ENCODE measurements around the gene SEH1L.
"Not testable (repeated sequence)": the region's sequence is repeated elsewhere in the genome, so short reads cannot be mapped to it uniquely, and the experiment has no call there.

Gene SEH1L

GRCh38 chr18:12947285-12948049 lies at the start of gene SEH1L:
SEH1L (plus strand) TSS chr18:12948011; CDS start chr18:12948122, 111 bp downstream.
- DNase-seq = peak; percentile 98

- not testable (repeated sequence) for DNase-seq
Observed at GRCh38 chr18:12901208-12901607, 46.6 kb upstream of the SEH1L start.

GRCh38 chr18:12904012-12904516 lies 43.7 kb upstream of the SEH1L start:
- DNase-seq = no peak

GRCh38 chr18:12906119-12906518 lies 41.7 kb upstream of the SEH1L start:
- no peak for DNase-seq

- no peak for DNase-seq
Observed at GRCh38 chr18:12906773-12907172, 41.0 kb upstream of the SEH1L start.

- DNase-seq = peak; percentile 67
Observed at GRCh38 chr18:12907258-12907925, 40.4 kb upstream of the SEH1L start.

GRCh38 chr18:12908706-12909105 lies 39.1 kb upstream of the SEH1L start:
- DNase-seq = no peak

GRCh38 chr18:12911025-12911928 lies 36.5 kb upstream of the SEH1L start:
- peak; percentile 36 for DNase-seq

GRCh38 chr18:12911929-12912703 lies 35.7 kb upstream of the SEH1L start:
- DNase-seq = no peak

GRCh38 chr18:12921178-12921577 lies 26.6 kb upstream of the SEH1L start:
- no peak for DNase-seq

GRCh38 chr18:12922266-12922665 lies 25.5 kb upstream of the SEH1L start:
- no peak for DNase-seq

- no peak for DNase-seq
Observed at GRCh38 chr18:12924616-12925015, 23.2 kb upstream of the SEH1L start.

- DNase-seq = no peak
Observed at GRCh38 chr18:12928206-12928605, 19.6 kb upstream of the SEH1L start.

- DNase-seq = no peak
Observed at GRCh38 chr18:12928641-12929040, 19.2 kb upstream of the SEH1L start.

- DNase-seq = no peak
Observed at GRCh38 chr18:12929477-12930083, 18.2 kb upstream of the SEH1L start.

- DNase-seq = no peak
Observed at GRCh38 chr18:12930376-12930775, 17.4 kb upstream of the SEH1L start.

GRCh38 chr18:12930908-12931307 lies 16.9 kb upstream of the SEH1L start:
- no peak for DNase-seq

- DNase-seq = no peak
Observed at GRCh38 chr18:12933327-12933726, 14.5 kb upstream of the SEH1L start.

- peak; percentile 84 for DNase-seq
Observed at GRCh38 chr18:12934454-12935071, 13.2 kb upstream of the SEH1L start.

- DNase-seq = no peak
Observed at GRCh38 chr18:12939162-12939561, 8.6 kb upstream of the SEH1L start.

GRCh38 chr18:12943215-12943614 lies 4.6 kb upstream of the SEH1L start:
- peak; percentile 80 for DNase-seq
